CD4-positive, alpha-beta T cell treated with Interleukin-2 at 100 ng/mL for 4 hours (primary cell): ENCODE results near the gene CATSPERB.
A peak's percentile ranks its signal among the peaks of the same experiment; 100 is the strongest.
"Not testable (repeated sequence)": the region's sequence is repeated elsewhere in the genome, so short reads cannot be mapped to it uniquely, and the experiment has no call there.

ENCODE experiments used
- DNase-seq: peaks from one replicate; pipeline ENCODE4 v3.0.0-alpha.2; 2020; ENCODE audit warnings: low spot score

Gene CATSPERB

DNA sequence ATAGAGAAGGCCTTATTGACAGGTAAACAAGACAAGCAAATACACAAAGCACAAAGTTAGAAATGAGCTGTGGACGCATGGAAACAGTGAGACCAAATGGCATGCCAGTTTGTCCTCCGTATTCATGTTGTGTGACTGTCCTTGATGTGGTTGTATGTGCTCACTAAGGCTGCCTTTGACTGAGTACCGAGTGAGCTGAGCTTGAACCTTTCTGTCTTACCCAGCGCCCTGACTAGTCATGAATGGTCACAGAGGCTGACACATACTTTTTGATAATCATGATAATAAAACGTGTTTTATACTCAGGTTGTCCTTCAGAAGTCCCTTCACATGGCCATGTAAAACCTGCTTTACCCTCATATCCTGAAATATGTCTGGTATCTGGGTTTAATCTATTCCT is 553 bp upstream of the CATSPERB start:
- no peak for DNase-seq

DNA sequence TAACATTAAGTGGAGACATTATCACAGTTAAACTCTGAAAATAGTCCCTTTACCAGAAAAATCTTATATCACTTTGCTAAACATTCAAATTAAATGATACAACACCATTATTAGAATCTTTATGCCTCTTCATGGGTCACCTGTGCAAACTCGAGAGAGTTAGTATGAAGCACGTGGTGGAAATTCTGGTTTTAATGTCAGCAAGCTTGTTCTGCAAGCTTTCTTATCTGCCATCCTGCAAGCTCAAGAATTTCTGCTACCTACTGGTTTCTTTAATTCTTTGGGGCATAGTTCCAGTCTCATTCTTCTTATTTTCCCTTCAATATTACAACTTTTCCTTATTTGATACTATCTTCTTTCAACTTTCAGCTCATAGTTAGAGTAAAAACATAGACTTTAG is 868 bp downstream of the CATSPERB start:
- DNase-seq, result no peak

DNA sequence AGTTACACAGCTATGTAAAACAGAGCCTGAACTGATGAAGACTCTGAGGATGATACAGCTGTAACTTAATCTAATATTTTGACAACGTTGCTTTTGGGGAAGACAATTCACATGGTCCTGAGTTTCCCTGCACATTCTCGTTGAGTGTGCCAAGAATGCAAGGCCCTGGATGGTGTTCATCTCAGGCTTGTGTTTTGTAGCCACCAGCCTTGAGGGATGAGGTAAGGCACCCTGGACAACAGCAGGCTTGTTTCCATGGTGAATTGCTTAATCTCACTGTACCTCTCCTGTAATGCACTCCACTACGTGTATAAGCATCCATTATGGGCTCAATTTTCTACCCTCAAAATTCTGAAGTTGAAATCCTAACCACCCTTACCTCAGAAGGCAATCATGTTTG is 2.1 kb downstream of the CATSPERB start:
- DNase-seq, result no peak

DNA sequence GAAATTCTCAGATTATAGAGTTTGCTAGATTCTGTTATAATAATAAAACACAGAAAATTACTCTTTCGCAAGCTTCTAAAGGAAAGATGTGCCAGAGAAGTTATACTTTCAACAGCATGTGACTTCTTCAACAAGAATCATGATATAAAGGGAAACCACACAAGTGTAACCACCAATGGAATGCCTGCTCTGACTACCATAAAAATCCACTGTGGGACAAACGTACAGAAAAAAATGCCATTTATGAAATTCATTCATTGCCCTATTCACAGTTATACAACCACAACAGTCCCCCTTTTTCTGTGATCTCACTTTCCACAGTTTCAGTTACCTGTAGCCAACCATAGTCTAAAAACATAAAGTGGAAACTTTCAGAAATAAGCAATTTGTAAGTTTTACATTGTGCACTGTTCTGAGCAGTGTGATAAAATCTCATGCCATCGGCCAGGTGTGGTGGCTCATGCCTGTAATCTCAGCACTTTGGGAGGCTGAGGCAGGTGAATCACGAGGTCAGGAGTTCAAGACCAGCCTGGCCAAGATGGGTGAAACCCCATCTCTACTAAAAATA is 3.2 kb downstream of the CATSPERB start:
- no peak for DNase-seq

DNA sequence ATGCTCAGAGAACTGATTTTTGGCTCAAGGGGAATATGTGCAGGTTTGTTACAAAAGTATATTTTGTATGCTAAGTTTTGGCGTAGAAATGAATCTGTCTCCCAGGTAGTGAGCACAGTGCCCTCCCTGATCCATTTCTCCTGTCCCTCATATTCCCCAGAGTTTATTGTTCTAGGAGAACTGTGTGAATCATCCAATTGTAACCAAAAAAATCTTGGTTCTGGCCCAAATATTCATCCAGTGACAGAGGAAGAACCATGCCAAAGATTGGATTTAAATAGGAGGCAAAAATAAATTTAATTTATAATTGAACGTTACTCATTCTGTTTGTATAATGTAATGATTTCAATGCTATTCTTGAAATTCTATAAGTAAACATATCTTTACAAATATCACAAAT is 4.8 kb downstream of the CATSPERB start:
- no peak for DNase-seq

DNA sequence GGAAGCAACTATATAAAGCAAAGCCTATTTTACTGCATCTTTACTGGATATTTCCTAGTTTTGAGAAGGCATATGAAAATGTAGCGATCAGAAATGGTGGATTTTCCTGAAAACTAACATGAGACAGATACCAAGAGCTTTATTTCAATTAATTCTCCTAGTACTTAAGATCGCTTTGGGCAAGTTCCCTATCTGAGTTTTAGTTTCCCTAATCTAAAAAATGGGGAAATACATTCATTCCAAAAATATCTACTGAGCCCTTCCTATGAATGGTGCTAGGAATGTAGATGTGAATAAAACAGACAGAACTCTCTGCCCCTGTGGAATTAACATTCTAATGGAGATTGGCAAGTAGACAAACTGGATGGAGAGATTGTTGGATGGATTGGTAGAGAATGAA is 8.4 kb downstream of the CATSPERB start:
- no peak for DNase-seq

DNA sequence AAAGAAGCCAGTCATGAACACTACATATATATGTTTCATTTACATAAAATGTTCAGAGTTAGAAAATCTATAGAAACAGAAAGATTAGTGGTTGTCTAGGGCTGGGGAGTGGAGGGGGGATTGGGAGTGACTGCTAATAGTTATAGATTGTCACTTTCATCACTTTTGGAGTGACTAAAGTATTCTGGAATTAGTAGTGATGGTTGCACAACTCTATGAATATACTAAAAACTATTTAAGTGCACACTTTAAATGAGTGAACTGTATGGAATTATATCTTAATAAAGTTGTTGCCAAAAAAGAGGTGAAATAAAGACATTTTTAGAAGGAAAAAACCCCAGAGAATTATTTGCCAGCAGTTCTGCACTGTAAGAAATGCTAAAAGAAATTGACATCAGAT is 9.5 kb downstream of the CATSPERB start:
- no peak for DNase-seq

DNA sequence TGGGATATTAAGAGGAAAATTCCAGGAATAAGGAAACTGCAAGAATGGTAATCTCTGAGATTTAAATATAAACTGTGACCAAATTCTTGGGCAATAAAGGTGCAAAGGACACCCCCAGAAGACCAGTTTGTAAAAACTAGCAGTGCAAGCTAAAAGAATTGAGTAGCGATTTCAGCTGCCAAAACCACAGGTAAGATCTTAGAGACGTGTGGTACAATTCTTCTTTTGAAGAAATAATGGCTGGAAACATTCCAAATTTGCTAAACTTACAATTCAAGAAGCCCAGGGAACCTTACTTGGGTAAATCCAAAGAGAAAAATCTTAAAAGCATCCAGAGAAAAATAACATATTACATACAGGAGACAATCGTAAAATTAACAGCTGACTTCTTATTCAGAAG is 12.0 kb downstream of the CATSPERB start:
- DNase-seq, result no peak

DNA sequence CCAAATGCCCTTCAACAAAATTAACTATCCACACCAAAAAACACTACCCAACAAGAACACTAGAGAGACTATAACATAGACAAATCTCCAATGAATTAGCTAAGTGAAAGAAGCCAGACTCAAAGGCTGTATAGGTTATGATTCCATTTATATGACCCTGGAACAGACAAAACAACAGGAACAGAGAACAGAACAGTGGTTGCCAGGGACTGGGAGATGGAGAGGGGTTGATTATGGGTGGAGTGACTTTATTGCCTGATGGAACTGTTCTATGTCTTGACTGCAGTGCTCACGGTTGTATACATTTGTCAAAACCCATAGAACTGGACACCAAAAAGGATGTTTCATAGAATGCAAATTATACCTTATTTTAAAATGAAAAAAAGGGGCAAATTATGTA is 14.9 kb downstream of the CATSPERB start:
- no peak for DNase-seq

DNA sequence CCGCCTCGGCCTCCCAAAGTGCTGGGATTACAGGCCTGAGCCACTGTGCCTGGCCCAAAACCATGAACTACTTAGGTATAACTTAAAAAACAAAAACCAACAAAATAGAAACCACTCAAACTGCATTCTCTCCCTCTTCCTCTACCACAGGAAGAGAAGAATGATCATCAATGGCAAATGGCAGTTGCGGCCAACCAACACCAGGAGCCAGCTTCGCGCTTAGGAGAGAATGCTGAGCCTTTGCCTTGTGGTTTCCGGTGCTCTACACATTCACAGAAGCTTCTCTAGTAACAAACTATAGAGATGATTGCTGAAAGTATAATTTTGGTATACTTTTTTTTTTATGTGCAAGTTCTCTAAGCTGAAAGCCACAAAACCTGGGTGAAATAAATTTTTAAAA is 17.1 kb downstream of the CATSPERB start:
- DNase-seq, result peak; percentile 12

DNA sequence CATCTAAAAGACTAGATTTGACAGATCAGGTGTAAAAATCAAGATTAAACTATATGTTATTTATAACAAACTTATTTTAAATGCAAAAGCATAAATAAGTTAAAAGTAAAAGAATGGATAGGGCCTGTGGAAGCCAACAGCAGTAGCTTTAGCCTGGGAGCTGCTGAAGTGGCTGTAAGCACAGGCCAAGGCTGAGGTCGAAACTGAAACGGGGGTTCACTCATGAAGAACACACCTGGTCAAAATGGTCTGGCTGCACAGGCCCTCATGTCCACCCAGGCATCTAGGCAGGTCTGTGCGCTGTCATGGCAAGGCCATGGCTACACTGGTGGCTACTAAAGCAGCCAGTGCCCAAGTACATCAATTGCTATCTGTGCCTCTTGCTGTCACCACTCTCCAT is 23.1 kb downstream of the CATSPERB start:
- no peak for DNase-seq

DNA sequence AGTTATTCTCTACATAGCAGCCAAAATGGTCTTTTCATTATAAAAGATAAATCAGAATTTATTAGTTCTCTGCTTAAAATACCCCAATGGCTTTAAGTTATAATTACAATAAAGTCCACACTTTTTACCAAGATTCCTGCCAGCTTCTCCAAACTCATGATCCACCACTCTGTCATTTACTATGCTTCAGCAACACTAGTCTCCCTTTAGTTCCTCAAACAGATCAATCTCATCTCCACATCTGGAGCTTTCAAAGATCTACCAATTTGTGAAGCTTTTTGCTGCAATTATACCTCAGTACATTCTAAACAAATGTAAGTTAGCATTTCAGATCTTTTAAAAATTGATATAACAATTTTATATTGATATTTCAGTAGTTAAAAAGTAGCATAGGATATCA is 24.9 kb downstream of the CATSPERB start:
- DNase-seq, result no peak

DNA sequence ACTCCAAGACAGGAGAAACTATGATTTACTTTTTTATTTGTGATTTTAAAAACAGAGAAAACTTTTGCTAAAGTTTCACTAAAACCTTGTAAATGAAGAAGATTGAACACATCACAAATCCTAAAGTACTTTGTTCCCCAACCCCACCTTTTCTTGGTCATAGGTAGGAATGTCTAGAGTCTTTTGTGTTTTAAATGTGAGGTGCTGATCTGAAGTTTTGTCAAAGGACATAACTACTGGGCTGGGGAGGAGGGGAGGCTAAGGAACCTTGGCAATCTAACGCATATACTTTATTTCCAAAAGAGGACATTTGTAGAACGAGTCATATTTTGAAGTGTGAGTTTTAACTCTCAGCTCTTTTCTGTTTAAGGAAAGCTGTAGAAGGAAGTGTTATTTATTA is 37.2 kb downstream of the CATSPERB start:
- DNase-seq, result no peak

DNA sequence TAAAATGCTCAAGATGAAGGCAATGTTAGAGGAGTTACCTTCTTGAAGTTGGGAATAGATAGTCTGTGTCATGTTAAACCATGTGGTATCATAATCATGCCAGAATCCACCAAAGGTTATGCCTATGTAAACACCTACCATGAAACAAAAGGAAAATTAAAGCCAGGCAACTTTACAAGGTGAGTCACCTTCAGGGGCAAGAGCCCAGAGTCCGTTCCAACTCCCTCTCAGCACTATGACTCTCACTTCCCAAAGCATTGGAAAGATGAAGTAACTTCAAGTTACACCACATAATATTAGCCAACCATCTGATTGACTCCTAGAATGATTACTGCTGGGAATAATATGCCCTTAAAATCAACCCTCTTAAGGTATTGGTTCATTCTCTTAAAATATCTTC is 38.5 kb downstream of the CATSPERB start:
- DNase-seq, result no peak

DNA sequence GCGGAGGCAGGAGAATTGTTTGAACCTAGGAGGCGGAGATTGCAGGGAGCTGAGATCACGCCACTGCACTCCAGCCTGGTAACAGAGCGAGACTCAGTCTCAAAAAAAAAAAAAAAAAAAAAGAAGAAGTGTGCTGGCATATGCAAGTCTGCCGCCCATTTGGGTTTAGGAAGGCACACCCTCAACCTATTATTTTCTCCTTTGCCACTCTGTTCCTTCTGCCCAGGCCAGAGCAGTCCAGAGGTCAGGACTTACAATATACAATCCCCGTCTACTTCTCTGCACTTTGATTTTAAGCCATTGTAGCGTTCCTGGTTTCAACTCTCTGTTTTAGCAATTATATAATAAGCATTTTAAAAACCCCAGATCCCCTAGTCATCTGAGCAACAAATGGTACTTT is 39.8 kb downstream of the CATSPERB start:
- DNase-seq, result no peak

DNA sequence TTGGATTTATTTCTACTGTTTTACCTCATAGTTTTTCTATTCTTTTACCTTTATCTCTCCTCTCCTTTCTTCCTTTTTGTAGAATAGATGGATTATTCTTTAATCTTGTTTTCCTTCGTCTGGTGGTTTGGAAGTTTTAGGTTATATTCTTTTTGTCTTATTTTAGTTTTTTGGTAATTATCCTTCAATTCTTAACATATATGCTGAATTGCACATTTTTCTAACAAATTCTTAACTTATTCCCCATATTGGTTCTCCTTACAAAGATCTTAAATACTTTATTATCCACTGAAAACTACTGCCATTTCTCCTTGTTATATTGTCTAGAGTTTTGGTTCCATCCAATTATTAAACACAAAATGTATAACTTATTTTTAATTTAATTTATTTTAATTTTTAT is 42.3 kb downstream of the CATSPERB start:
- DNase-seq, result no peak

DNA sequence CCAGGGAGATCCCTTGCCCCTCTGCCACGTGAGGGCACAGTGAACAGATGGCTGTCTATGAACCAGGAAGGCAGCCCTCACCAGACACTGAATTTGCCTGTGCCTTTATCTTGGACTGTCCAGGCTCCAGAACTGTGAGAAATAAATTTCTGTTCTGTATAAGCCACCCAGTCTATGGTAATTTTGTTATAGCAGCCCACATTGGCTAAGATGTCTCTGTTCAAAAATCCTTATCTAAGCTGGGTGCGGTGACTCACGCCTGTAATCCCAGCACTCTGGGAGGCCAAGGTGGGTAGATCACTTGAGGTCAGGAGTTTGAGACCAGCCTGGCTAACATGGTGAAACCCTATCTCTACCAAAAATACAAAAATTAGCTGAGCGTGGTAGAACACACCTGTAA is 44.5 kb downstream of the CATSPERB start:
- DNase-seq, result not testable (repeated sequence)

DNA sequence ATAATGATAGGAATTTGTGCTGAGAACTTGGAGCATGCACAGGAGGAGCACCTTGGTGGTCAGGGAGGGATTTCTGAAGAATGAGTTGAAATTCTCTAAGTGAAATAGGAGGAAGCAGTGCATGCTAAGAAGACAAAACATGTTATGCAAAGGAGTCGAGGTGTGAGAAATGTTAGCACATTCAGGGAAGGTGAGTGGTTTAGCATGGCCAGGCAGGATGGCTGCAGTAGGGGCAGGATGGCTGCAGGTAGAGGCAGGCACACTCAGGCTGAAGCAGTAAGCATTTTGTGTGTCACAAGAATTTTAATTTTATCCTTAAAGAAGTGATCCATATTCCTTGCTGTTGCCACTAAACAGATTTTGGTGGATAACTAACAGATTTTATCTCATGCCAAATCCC is 46.3 kb downstream of the CATSPERB start:
- no peak for DNase-seq

DNA sequence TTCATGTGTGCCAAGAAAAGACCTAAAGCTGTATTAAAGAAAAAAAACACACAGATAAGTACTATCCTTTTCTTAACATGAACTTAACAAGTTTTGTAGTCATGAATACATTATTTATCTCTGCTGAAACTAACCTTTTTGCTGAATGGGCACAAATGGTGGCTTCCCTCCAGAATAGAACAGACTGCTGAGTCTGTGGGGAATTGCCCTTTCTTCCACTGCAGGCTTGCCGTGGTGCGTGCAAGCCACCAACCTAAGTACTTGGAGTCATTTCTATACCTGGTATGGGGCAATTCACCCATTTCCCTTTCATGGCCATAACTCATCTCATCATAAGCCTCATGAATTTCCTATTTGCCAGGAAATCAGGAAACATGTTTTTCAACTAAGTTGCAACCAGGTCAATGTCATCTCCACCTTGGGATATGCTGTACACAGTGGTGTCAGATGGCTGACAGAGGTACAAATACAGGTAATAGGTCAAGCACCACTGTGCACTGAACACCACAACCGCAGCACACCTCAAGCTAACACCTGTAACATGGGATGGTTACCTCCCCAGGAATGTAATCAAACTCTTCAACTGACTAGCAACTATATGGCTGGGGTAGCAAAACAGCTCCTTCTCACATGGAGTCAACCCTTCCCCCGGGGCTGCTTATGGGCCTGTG is 49.9 kb downstream of the CATSPERB start:
- DNase-seq, result no peak

DNA sequence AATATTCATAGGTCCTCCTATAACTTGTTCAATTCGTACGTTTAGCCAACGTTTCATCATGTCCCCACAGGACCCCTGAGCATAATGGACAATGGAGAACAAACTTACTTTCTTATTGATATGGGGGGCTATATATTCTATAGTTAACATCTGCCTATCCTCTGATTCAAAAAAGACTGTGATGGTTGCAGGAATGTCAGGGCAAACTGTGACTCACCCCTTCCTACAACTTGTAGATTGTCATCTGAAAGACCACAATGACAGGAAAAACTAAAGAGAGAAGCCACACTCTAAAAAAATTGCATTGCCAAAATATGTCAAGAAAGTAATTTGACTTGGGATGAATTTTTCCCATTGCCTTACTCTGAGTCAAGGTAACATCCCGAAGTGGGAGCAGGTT is 50.8 kb downstream of the CATSPERB start:
- no peak for DNase-seq

DNA sequence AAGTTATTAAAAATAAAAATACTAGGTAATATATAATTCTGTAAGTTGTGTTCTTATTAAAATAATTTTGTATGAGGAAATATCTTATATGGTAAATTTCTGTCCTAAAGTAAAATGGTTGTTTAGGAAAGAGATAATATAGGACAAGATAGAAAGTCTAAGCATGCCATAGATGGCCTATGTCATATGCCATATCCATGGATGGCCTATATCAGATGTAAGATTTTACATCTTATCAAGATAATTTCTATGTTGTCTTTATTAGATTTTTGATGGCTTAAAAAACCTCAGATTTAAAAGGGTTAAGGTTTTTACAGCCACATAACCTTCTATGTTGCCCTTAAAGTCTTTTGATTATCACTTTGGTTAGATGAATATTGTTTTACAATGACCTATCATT is 52.6 kb downstream of the CATSPERB start:
- DNase-seq, result no peak

DNA sequence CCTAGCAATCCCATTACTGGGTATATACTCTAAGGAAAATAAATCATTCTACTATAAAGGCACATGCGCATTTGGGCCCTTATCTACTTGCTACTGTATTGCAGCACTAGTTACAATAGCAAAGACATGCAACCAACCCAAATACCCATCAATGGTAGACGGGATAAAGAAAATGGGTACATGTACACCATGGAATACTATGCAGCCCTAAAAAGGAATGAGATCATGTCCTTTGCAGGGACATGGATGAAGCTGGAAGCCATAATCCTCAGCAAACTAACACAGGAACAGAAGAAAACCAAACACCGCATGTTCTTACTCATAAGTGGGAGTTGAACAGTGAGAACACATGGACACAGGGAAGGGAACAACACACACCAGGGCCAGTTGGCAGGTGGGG is 54.2 kb downstream of the CATSPERB start:
- not testable (repeated sequence) for DNase-seq

DNA sequence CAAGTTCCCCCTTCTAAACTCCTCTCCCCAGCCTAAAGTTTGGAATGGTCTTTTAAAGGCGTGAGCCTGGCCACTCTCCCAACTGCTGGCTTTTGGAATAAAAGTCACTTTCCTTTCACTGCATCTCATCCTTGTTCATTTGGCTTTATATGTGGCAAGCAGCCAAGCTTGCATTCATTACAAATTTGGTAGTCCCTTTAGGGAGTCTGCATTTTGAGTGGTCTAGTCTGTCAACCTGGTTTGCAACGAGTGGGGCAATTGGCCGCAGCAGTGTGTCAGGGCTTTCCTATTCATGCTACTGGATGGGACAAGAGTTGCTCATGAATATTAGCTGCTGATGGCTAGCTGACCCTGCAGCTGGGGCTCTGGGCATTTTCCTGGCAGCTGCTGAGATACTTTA is 57.0 kb downstream of the CATSPERB start:
- DNase-seq, result no peak

DNA sequence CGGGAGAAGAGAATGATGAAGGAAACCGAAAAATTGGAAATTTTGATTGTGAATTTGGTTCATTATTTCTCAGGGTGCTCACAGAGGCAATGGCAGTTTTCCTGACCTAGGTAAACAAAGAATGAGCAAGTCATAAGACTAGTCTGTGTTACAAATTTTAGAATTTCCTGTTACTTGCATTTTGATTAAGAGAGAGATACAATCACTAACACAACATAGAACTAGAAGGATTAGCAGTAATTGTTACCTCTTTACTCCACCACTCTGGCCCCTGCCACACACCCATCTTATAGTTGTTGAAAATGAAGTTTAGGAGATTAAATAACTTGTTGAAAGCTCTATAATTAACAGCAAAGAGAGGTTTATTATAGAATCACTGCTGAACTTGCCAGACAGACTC is 62.0 kb downstream of the CATSPERB start:
- DNase-seq, result no peak
